Stimulated activated CD8-positive, alpha-beta memory T cell treated with anti-CD3 and anti-CD28 coated beads, Interleukin-15, amount 100 ng/mL, for 1 hour (primary cell): Measurements from ENCODE around the gene ADAM8.

Experiments used
- DNase-seq: peaks from one replicate; pipeline ENCODE4 v3.0.0-alpha.2; 2020; ENCODE audit warnings: low read depth

The ADAM8 gene

DNA sequence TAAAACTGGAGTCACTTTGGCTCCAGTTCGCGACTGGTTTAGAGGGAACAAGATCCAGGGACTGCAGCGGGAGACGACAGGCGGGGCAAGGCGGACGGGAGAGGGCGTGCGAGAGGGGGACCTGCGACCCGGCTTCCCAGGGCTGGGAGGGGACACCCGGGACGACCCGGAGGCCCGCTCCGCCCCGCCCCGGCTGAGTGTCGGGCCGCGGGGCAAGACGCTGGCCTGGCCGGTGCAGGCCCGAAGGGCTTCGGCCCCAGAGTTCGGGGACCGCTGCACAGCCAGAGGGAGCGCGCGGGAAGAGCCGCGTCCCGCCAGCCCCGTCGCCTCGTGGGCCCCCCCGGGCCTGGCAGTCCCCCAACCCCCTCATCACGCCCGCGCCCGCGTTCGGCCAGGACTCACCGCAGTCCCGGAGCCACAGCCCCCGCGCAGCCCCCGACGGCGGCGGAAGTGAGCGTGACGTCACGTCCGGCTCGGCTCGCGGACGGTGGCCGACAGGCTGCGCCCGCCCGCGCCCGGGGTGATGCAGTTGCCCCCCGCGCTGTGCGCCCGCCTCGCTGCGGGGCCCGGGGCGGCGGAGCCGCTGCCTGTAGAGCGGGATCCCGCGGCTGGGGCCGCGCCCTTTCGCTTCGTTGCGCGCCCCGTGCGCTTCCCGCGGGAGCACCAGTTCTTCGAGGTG, 31.9 kb upstream of the ADAM8 start, which contains the start of the genes TUBGCP2 and ZNF511:
Gene TUBGCP2 (minus strand): TSS at position 452 of the 679 bp plus-strand sequence. CDS start 5,931 bp downstream, outside the sequence.
Gene ZNF511 (plus strand): TSS at position 494 of the 679 bp plus-strand sequence. CDS start 30 bp downstream, at position 524.
- DNase-seq, result peak; percentile 76

DNA sequence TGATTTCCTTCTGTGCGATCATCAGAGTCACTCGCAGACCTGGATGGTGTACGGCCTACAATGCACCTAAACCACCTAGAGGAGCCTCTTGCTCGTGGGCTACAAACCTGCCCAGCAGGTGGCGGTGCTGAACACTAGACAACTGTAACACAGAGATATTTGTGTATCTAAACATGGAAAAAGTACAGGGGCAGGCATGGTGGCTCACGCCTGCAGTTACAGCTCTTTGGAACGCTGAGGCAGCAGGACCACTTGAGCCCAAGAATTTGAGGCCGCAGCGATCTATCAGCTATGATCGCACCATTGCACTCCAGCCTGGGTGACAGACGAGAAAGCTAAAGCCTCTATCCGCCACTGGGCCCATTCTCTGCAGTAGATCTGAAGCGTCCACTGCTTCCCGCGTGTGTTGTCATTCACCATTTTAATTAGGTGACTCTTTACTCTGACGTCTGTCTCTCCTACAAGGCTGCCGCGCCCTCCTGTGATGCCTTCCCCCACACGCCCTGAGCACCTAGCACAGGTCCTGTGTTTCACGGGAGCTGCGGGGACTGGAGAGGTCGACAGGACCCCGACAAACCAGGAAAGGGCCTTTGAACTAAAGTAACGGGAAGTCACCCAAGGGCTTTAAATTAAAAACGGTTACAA, 31.2 kb upstream of the ADAM8 start:
- DNase-seq, result peak; percentile 78

DNA sequence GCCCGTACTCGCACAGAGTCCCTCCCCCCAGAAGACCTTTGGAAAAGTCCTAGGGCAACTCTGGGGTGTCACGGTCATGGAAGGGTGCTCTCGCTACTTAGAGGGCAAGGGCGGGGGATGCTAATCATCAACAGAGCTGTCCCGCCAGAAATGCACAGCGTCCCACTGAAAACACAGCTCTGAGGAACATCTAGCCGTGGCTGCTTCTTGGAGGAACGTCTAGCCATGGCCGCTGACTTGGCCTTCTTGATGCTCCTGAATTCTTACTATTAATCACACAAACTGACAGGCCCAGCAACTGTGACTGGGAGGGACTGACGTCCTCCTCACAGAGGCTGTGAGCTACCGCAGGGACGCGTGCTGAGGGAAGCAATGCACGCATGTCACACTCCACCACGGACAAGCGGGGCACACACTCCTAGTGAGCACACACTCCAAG, 30.3 kb upstream of the ADAM8 start:
- no peak for DNase-seq

DNA sequence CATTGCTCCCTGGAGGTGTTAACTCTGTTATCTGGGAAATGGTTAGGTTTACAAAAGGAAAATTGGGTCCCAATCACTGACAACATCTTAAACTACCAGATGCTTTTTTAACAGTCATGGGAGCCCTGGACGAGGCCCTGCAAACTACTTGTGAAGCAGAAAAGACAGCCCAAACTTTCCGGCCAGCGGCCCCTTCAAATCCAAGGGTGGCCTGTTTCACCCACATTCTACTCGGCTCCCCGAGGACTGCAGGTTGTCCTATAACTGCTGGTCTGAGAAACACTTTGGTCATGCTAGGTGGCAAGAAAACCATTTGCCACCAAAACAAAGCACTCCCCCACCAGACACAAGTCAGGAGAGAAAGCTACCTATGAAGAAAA, 29.4 kb upstream of the ADAM8 start:
- no peak for DNase-seq

DNA sequence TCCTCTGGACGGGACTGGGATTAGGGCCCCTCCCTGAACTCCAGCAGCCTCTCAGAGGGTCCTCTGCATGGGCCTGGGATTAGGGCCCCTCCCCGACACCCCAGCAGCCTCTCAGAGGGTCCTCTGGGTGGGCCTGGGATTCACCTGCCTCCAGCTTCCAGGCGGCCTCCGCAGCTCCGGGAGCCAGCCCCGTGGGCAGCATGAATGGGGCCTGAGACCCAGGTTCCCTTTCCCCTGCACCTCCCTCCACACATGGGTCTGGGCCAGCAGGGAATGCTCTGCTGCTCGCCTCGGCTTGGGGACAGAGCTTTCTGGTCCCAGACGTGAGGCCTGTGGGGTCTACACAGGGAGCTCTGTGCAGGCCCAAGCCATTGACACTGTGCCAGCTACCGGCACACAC, 26.5 kb upstream of the ADAM8 start:
- no peak for DNase-seq

DNA sequence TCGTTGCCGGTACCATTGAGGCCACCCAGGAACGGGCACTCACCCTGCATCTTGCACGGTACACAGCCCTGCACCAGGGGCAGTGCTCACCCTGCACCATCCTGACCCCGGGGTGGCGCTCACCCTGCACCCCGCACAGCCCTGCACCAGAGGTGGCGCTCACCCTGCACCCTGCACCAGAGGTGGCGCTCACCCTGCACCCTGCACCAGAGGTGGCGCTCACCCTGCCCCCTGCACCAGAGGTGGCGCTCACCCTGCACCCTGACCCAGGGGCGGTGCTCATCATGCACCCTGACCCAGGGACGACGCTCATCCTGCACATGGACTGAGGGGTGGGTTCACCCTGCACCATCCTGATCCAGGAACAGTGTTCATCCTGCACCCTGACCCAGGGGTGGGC, 25.6 kb upstream of the ADAM8 start:
- no peak for DNase-seq

DNA sequence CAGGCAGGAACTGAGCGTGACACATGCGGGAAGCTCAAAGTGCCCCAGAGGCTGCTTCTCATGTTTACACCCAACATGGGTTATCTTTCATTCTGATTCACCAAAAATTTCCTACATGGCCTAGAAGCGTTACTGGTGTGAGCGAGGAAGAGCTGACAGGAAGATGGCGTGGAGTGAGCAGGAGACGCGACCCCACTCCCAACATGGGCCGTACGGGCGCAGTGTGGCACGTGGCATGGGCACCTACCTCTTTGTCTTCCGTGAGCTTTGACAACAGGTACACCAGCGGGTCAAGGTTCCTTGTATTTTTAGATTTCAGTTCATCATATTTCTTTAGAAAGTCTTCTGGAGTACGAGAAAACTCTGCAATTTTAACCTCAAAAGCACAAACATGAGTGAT, 23.1 kb upstream of the ADAM8 start:
- DNase-seq, result no peak

DNA sequence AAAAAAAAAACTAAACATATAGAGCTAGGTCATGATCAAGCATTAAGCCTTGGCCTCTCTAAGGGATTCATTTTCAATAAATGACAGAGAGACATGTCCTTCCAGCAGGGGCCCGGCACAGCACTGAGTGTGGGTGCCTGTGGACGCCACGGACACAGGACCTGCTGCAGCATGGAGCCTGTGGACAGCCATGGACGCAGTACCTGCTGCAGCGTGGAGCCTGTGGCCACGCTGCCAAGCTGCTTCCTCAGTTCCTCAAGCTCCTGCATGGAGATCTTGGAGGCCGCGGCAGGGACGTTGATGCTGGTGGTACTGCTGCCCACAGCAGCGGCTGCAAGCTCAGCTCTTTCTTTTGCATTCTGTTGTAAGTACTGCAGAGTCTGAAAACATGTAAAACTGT, 22.6 kb upstream of the ADAM8 start:
- DNase-seq, result no peak

DNA sequence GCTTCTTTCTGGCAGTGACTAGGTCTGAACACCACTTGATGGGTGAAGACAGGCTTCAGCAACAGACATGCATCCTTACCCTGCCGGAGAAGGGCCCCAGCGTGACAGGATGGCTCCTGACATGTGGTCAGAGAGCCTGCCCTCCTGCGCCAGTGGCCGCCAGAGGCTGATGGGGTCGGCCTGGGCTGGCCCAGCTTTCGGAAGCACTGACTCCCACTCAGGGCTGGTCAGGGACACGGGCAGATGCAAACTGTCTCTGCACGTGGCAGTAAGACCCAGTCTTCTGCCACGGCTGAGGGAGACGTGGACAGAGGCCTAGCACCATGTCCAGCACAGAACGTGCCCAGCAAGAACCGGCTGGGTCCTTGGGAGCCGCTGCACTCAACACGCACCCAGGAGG, 21.8 kb upstream of the ADAM8 start:
- no peak for DNase-seq

DNA sequence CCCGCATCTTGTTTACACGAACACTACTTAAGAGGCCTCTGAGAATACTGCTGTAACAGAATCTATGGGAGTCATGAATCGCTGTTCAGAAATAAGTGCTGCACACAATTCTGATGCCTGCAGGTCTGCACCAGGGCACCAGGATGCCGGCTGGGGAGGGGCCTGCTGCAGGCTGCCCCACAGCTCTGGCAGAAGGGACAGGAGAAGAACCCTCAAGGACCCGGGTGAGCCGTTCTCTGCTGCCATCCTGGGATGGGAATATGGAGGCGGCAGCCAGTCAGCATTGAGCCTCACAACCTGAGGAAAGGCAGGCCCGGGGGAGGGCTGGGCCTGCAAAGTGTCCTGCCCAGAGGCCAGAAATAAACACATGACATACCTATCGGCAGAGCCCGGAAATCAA, 20.8 kb upstream of the ADAM8 start:
- no peak for DNase-seq

DNA sequence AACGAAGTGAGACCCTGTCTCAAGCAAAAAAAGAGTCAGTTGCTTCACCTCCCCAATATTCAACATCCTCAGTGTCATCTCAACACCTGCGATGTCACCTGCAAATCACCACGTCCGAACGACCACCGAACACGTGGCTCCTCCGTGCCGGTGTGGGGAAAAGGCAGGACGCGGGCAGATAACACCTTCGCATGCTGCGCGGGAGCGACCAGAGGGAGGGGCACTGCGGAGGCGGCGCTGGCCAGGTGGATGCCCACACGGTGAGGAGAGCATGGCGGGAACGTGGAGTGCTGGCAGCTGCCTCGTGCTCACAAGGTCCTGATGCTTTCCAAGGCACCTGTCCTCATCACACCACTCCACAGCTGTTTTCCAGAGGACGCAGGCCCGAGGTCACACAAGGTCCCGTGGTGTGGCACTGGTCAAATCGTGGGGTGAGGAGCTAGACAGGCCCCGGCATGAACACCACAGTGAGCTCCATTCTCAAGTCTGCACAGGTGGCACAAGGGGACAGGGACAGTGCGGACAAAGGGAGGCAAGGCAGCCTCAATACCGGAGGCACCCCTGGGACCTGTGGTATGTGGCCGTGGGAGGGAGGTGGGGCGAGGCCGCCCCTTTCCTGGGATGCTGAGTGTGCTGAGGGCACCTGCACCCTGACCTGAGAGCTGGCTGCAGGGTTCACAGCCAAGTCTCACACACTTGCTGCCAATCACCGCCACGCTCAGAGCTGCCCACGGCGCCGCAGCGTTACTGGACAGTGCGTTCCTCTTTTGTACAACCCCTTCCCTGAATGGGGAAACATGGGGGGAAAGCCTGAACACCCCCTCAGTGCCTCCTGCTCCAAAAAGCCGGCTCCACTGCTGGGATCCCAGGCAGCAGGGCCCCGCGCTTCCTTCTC, 19.0 kb upstream of the ADAM8 start:
- DNase-seq, result no peak

DNA sequence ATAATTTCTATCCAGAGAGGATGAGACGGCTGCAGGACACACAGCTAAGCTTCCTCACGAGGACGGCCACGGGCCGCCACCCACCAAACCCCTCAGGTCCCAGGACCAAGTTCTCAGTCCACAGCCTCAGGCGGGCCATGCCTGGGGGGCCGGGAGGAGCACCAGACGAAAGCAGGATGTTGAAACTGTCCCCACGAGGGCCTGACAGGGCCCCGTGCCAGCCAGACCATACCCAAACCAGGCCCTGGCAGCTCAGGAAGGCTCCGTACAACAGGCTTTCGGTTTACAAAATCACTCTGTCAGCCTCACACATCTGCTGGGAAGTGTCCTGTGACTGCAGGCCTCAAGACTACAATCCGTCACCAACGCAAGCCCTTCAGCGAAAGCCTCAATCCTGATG, 17.5 kb upstream of the ADAM8 start:
- DNase-seq, result no peak

DNA sequence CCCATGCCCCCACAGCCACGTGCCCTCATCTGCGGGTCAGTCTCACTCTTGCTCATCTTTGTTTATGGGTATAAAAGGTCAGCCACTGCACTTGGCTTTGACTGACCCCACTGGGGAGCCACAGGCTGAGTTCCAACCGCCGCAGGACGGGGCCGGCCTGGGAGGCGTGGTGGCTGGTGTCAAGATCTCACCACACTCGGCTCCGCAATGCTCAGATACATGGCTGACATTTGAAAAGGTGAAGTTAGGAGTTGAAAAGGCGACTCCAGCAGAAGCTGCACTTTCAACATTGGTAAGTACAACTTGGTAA, 17.1 kb upstream of the ADAM8 start:
- DNase-seq, result no peak

DNA sequence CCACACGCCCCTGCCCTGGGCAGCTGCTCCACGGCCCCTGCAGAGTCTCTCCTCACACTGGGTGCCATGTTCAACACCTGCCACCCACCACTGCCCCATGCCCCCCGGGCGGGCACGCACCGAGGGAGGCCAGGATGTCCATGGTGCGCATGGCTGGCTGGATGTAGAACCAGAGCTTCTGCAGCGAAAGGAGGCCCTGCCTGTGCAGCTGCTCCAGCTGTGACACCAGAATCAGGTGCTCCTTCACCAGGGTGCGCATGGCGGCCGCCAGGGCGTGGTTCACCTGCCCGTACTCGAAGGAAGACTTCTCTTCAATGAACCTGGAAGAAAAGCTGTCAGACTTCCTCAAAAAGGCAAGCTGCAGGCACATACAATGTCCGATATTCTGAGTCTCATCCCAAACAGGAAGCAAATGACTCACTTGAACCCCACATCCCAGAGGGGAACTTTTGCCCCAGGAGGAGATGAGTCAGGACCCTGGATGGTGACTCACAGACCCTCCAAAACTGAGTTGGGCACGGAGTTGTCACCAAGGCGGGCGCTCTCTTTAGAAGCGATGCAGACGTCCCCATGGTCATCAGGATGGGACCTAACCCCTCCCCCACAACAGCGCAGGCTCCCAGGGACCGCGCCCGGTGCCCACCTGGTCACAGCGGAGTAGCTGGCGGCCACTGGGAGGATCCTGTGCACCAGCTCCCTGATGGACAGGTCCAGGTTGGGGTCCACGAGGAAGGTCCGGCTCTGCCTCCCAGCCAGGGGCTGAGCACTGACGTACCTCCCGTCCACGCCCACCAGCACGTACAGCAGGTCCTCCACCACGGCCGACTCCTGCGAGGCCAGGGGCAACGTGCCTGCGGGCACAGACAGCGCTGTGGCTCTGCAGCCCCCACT, 16.5 kb upstream of the ADAM8 start:
- no peak for DNase-seq

DNA sequence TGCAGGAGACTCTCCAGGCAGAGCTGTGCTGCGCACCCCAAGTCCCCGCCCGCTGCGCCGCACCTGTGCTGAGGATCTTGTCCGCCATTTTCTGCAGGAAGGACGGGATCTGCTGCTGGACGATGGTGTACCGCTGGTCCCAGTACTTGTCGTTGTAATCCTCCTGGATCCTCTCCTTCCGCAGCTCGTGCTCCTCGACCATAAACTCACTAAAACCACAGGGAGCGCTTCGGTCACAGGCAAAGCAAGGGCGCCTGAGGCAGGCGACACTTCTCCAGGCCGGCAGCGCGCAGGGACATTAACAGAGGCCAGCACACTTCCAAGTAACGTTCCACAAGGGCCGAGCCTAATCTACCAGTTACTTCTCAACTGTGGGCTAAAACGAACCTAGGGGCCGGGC, 13.1 kb upstream of the ADAM8 start:
- DNase-seq, result no peak

DNA sequence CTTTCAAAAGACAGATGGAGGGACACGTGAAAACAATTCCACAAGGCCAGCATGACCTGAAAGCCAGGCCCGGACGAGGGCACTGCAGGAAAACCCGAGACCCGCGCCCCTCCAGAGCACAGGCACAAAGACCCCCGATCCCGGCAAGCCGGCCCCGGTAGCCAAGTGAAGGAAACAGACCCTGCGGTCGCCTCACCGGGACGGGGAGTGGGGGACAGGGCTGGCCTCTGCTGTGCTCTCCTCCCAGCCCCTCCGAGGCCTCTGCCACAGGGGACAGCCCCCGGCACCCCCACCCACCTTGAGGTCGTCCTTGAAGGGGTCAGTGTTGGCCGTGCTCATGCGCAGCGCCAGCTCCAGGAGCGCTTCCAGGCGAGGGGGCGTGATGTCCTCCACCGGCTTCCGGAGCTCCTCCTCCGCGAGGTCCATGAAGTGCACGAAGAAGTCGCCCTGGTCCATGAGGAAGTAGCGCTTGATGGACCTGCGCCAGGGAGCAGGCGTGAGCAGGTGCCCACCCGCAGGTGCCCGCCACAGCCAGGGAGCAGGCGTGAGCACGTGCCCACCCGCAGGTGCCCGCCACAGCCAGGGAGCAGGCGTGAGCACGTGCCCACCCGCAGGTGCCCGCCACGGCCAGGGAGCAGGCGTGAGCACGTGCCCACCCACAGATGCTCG, 11.3 kb upstream of the ADAM8 start:
- DNase-seq, result no peak

DNA sequence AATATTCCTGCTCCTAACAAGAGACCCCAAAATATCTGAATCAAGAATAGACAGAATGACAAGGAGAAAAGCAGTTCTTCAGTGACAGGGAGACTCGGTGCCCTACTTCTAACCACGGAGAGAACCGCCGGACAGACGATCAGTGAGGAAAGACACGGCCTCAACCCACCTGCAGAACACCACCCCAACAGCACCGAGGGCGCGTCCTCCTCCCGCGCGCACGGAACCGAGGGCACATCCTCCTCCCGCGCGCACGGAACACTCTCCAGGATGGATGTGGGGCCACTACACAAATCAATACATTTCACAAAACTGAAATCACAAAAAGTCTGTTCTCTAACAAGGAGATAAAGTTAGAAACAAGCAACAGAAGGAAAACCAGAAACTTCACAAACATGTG, 9.7 kb upstream of the ADAM8 start:
- no peak for DNase-seq

DNA sequence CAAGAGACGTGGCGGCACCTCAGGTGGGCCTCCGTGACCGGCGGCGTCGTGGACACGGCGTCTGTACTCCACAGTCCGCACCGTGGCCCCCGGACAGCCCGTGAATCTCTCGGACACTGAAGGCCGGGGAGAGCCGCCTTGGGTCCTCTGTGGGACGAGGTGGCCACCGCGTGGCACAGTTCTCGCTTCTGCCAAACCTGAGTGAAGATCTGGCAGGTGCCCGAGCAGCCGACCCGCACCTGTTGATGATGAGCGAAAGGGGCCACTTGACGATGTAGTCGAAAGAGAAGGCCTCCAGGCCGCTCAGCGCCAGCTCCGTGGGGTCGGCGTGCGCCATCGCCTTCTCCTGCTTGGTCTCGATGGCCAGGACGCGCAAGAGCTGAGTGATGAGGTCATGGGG, 8.5 kb upstream of the ADAM8 start:
- no peak for DNase-seq

DNA sequence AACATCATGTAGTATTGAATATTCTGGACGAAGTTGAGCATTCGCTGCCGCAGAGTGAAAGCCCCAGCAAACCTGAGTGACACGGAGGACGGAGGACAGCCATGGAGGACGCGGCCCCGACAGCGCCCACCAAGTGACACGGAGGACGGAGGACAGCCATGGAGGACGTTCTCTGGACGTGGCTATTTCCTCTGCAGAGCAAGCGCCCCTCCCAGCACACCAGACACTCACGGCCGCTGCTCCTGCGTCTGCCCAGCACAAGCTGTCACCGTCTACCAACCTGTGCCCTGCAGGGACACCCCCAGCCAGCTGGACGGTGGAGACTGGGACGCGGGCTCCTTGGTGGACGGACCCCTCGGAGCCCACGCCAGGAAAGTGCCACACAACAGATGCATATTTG, 7.3 kb upstream of the ADAM8 start:
- DNase-seq, result no peak

DNA sequence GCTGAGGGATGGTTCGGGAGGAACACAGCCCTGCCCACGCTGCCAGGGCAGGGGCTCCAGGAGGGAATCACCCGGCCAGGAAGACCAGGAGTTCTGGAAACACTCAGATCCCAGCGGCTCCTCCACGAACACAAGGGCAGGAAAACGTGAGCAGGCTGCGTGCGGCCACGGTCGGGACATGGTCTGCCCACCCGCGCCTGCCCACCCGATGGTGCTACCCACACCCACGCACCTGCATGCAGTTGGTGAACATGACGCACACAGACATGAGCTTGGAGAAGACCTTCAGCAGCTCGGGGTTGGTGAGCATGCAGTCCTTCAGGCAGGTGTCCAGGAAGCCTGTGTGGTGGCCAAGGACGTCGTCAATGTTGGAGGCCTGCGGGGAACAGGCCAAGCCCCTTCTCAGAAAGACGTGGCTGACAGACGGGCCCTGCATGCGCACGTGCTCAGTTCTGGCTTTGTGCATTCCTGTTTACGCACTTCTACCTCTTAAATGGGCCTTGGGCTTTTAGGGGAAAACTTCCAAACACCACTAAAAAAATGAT, 6.2 kb upstream of the ADAM8 start:
- no peak for DNase-seq
